Myocyte (in vitro differentiated cells): ENCODE data around the gene SNRNP48. TPM values are rescaled to one million over a fixed set of nuclear protein-coding genes. Genes with fewer than 3 reads are reported as not detected.

Source experiments
- DNase-seq: peaks from one replicate; pipeline ENCODE4 v3.0.0-alpha.2; 2012; ENCODE audit warnings: low read depth
- polyA plus RNA-seq: library from polyadenylated mRNA; unstranded; fragments of >200 nt; gene quantifications from one replicate; pipeline ENCODE4 v1.2.1, GENCODE V29; 2012; ENCODE audit warnings: missing spikeins
- total RNA-seq: library from RNA; depleted of rRNA; stranded (reverse); fragments of >200 nt; gene quantifications from 2 replicates; pipeline ENCODE4 v1.2.3, GENCODE V29; 2014

SNRNP48 gene
- 22.2 and 25.4 TPM in 2 replicates for total RNA-seq
- 5.9 TPM for polyA plus RNA-seq

DNA sequence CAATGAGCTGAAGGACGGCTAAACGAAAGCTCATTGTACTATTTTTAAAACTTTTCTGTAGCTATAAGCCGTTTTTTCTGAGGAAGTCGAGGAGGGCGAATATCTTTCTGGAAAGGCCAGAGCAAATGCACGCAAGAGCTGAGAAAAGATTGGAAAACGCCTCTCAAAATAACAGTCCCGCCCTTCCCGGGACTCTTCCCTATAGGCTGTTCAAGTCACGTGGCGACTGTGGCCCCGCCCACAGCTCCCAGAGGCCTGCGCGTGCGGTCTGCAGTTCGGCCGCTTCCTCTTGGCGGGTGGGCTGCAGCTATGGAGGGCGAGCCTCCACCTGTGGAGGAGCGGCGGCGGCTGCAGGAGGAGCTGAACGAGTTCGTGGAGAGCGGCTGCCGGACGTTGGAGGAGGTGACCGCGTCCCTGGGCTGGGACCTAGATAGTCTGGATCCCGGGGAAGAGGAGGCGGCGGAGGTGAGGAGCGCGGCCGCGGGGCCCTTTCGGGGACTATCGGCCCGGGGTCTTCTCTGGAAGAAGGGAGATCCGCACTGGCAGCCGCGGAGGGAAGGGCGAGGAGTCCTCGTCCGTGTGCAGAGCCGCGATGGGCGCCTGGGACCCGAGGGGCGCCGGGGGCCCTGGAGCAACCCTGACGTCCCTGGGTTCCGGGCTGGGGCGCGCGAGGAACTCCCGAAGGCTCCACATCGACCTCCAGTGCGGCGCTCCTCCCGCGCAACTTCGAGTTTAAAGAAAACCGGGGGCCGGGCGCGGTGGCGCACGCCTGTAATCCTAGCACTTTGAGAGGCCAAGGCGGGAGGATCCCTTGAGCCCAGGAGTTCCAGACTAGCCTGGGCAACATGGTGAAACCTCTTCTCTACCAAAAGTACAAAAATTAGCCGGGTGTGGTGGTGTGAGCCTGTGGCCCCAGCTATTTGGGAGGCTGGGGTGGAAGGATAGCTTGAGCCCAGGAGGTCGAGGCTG lies at the start of gene SNRNP48:
SNRNP48 (plus strand) TSS at position 250 of the 969 bp plus-strand sequence; CDS start at position 310, 60 bp downstream.
- peak; percentile 95 for DNase-seq

- no peak for DNase-seq
Measured at GRCh38 chr6:7540595-7540994, 49.4 kb upstream of the SNRNP48 start.

DNA sequence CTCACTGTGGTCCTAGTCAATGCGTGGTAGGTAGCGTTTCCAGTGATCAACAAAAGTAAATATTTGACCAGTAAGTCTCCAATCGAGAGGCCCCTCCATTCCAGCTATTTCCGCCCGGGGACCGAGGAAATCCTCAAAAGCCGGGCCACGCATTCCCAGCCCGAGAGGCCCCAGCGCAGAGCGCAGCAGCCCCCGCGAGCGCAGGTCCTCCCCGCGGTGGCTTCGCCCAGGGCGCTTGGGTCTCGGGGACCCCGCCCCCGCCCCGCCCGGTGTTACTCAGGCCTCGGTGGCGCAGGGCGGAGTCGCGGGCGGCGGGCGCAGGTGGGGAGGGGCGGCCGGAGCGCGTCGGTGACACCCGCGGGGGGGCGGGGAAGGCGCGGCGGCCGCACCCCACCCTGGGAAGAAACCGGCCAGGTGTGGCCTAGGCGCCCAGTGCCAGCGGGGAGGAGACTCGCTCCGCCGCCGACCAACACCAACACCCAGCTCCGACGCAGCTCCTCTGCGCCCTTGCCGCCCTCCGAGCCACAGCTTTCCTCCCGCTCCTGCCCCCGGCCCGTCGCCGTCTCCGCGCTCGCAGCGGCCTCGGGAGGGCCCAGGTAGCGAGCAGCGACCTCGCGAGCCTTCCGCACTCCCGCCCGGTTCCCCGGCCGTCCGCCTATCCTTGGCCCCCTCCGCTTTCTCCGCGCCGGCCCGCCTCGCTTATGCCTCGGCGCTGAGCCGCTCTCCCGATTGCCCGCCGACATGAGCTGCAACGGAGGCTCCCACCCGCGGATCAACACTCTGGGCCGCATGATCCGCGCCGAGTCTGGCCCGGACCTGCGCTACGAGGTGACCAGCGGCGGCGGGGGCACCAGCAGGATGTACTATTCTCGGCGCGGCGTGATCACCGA lies 48.6 kb upstream of the SNRNP48 start, which contains the start of gene DSP:
DSP (plus strand) TSS at position 497 of the 890 bp plus-strand sequence; CDS start at position 742, 245 bp downstream.
- DNase-seq = peak; percentile 30

- peak; percentile 21 for DNase-seq
Measured at GRCh38 chr6:7542065-7542873, 47.7 kb upstream of the SNRNP48 start.

- peak; percentile 47 for DNase-seq
Measured at GRCh38 chr6:7542874-7543624, 46.9 kb upstream of the SNRNP48 start.

DNA sequence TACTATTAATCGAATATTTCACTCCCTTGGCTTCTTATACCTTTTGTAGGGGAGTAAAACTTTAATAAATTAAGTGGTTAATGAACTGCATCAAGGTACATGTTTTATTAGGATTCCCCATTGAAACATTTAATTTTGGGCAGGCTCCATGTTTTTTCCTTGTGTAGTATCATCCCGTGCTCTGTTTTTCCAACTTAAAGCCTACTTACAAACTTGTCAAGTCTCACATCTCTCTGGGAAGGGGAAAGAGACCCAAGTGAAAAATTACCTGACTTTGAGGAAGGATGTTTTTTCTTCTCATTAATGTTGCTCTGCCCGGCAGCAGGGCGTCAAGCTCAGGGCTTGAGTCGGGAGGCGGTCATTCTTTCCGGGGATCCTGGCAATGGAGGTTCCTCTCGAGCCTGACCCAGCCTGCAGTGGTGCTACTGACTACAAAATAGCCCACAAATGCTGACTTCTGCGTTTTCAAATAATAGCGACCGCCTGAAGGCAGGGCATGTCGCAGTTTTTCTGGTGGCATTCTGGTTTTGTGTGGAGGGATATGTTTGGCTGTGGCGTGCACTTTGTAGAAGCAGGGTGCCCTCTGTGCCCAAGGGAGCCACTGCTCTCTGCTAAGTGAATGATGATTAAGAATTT lies 46.1 kb upstream of the SNRNP48 start:
- no peak for DNase-seq

GRCh38 chr6:7544597-7544996 lies 45.4 kb upstream of the SNRNP48 start:
- DNase-seq = no peak

- no peak for DNase-seq
Measured at GRCh38 chr6:7545316-7546019, 44.5 kb upstream of the SNRNP48 start.

- DNase-seq = no peak
Measured at GRCh38 chr6:7546020-7546369, 44.0 kb upstream of the SNRNP48 start.

- no peak for DNase-seq
Measured at GRCh38 chr6:7546383-7546782, 43.6 kb upstream of the SNRNP48 start.

GRCh38 chr6:7546896-7547295 lies 43.1 kb upstream of the SNRNP48 start:
- no peak for DNase-seq

- DNase-seq = no peak
Measured at GRCh38 chr6:7547315-7547714, 42.7 kb upstream of the SNRNP48 start.

- no peak for DNase-seq
Measured at GRCh38 chr6:7550433-7550801, 39.6 kb upstream of the SNRNP48 start.

- peak; percentile 18 for DNase-seq
Measured at GRCh38 chr6:7554533-7555275, 35.3 kb upstream of the SNRNP48 start.

DNA sequence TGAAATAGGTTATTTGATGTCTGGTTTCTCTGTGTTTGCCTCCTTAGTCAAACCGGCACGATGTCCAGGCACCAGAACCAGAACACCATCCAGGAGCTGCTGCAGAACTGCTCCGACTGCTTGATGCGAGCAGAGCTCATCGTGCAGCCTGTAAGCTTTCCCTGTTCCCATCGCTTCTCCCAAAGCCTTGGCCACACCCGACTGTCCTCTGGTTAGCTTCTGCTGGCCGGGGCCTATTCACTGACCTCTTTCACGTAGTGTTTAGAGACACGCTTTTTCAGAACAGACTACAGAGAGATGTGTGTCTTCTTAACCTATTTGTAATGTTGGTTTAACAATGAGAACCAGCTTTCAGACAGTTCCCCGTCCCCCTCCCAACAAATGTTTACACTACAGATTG lies 34.3 kb upstream of the SNRNP48 start:
- DNase-seq = no peak

DNA sequence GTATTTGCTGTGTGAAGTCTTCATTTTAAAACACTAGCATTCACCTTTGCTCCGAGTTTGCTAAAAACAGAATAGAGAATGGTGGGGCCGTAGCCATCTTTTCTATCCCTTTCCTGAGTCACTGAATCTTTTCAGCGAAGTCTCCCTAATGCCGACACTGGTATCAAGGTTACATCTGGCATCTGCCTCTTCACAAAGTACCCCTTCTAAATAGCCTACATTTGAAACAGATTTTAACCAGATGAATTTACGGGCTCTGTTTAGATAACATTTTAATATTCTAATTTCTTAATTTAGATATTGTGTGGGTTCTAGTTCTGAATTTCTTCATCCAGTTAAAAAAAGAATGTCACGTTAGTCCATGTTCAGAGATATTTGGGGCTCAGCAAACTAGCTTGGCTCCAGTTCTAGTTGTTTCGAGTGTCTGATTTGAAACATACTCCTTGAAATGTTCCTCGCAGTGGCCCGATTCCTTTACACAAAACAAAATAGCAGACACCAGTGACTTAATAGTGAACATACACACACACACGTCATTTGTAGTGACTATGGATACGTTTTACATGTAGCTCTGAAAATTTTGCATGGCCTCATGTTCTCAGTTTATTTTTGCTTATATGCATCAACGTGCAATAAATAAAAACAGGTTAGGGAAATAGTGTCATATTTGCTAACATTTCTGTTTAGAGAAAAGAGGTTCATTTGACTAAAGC lies 33.4 kb upstream of the SNRNP48 start:
- DNase-seq = no peak

GRCh38 chr6:7557652-7558051 lies 32.3 kb upstream of the SNRNP48 start:
- DNase-seq = no peak

DNA sequence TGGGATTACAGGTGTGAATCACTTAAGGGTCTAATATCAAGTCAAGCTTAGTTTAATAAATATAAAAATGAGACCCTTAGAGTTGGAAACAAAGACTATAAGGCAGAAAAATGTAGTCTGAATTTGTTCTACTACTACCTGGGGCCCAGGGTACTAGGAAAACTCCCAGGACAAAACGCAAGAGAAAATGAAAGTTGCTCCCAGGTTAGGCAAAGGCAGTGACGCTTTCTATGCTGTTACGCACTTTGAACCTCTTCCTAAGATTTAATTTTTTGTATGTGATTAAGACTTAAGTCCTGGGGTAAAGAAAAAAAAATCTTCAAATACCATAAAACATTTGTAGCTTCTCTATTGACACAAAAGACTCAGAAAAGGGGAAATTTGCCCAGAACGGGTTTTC lies 31.2 kb upstream of the SNRNP48 start:
- no peak for DNase-seq
